Uterus (tissue), 4 donors: ENCODE data around the gene ZNF724. TPM values are rescaled to one million over a fixed set of nuclear protein-coding genes. Genes with fewer than 3 reads are reported as not detected.

Source experiments
- DNase-seq, 2 donors: peaks; one replicate each; pipeline ENCODE4 v3.0.0-alpha.2; 2019 to 2020
- H3K27ac ChIP-seq, 2 donors: fragments of 200-600 bp; sonication (generic); 1 replicate in 1 of 2; 2 replicates in 1 of 2; pipeline ENCODE4 v1.5.1; 2016 to 2018
- H3K27me3 ChIP-seq, 2 donors: fragments of 200-600 bp; sonication (generic); one replicate each; pipeline ENCODE4 v1.5.1; 2018 to 2019; ENCODE audit warnings: control low read depth in 1 of 2
- H3K36me3 ChIP-seq, 2 donors: fragments of 200-600 bp; sonication (generic); one replicate each; pipeline ENCODE4 v1.5.1; 2019; ENCODE audit warnings: control low read depth in 1 of 2
- H3K4me1 ChIP-seq, 2 donors: fragments of 200-600 bp; sonication (generic); one replicate each; pipeline ENCODE4 v1.5.1; 2018 to 2019; ENCODE audit warnings: control low read depth in 1 of 2
- H3K4me3 ChIP-seq, 2 donors: fragments of 200-600 bp; sonication (generic); 1 replicate in 1 of 2; 2 replicates in 1 of 2; pipeline ENCODE4 v1.5.1; 2018 to 2019; ENCODE audit warnings: mild to moderate bottlenecking in 1 of 2
- H3K9me3 ChIP-seq, 2 donors: fragments of 200-600 bp; sonication (generic); one replicate each; pipeline ENCODE4 v1.5.1; 2019; ENCODE audit warnings: control low read depth in 1 of 2
- CTCF ChIP-seq, 4 experiments: fragments of 200-600 bp in 2 of 4; fragments of 450-650 bp in 2 of 4; sonication (generic) in 2 of 4; IDR thresholded peaks; one replicate each; pipeline ENCODE4 v1.5.1; 2016 to 2019; ENCODE audit warnings: antibody characterized with exemption in 4 of 4, mild to moderate bottlenecking in 2 of 4, moderate library complexity in 1 of 4
- POLR2A ChIP-seq, 2 donors: fragments of 450-650 bp; IDR thresholded peaks; one replicate each; pipeline ENCODE4 v1.6.1; 2016; ENCODE audit warnings: antibody characterized with exemption in 2 of 2, mild to moderate bottlenecking in 1 of 2, moderate library complexity in 1 of 2
- intact Hi-C: fragments of 100-400 bp; cut with DNase I; formaldehyde crosslinking; loops from one replicate; pipeline ENCODE4 v1.15.1; 2023; ENCODE audit warnings: low total_unique reads
- small RNA-seq: library from RNA; depleted of rRNA; stranded (forward); fragments of <200 nt; gene quantifications from one replicate; pipeline ENCODE3, GENCODE V24; 2016
- total RNA-seq, 4 donors: library from RNA; depleted of rRNA in 3 of 4; stranded (reverse); fragments of >200 nt in 3 of 4; gene quantifications; one replicate each; pipeline versions ENCODE4 v1.1.0 to v1.2.4, GENCODE V29; 2014 to 2023
- donor health status: DM: yes; HTN: yes; CAD: no.

ZNF724 gene
- total RNA-seq, 4 donors from 2014 or later: 0.26 to 17.5 (median 1.5) TPM; not detected in 1

- intact Hi-C loops: no loop called here
- H3K9me3 ChIP-seq: peaks cover 0 to 30% of the 10 kb centered on the region in 2 donors
Measured at GRCh38 chr19:23222998-23223652, 27.1 kb downstream of the ZNF724 start.

GRCh38 chr19:23203841-23204344 lies 46.3 kb downstream of the ZNF724 start:
- H3K9me3 ChIP-seq: no peaks in the 10 kb centered on the region
- H3K27me3 ChIP-seq: no peaks in the 10 kb centered on the region
- TF ChIP-seq POLR2A (IDR thresholded peaks at IDR 0.05) (no peak), CTCF (IDR thresholded peaks at IDR 0.05) (no peak)
- no peaks in the 10 kb centered on the region for H3K4me1 ChIP-seq
- no peak overlapping the region for H3K27ac ChIP-seq
- H3K36me3 ChIP-seq: no peaks in the 10 kb centered on the region
- intact Hi-C loops: no loop called here
- H3K4me3 ChIP-seq: peak overlapping the region in 1 of 2 donors; percentile 16
- peak in 1 of 2 donors; percentile 31 for DNase-seq

More at GRCh38 chr19:23222998-23223652, 27.1 kb downstream of the ZNF724 start:
- no peak for TF ChIP-seq POLR2A (IDR thresholded peaks at IDR 0.05)
- no peak for TF ChIP-seq CTCF (IDR thresholded peaks at IDR 0.05)
- no peak overlapping the region for H3K27ac ChIP-seq
- H3K4me3 ChIP-seq: no peak overlapping the region
- H3K36me3 ChIP-seq: no peaks in the 10 kb centered on the region
- no peaks in the 10 kb centered on the region for H3K27me3 ChIP-seq
- no peaks in the 10 kb centered on the region for H3K4me1 ChIP-seq
- no peak for DNase-seq

GRCh38 chr19:23190341-23190740 lies 59.9 kb downstream of the ZNF724 start:
- Histone ChIP-seq H3K4me1 (no peaks in the 10 kb centered on the region), H3K27me3 (no peaks in the 10 kb centered on the region), H3K36me3 (no peaks in the 10 kb centered on the region), H3K9me3 (no peaks in the 10 kb centered on the region), H3K4me3 (no peak overlapping the region), H3K27ac (no peak overlapping the region)
- DNase-seq: no peak
- TF ChIP-seq POLR2A (IDR thresholded peaks at IDR 0.05) (no peak), CTCF (IDR thresholded peaks at IDR 0.05) (no peak)
- intact Hi-C loops: no loop called here

- Histone ChIP-seq H3K9me3 (no peaks in the 10 kb centered on the region), H3K36me3 (no peaks in the 10 kb centered on the region), H3K27ac (no peak overlapping the region), H3K4me3 (no peak overlapping the region), H3K27me3 (no peaks in the 10 kb centered on the region), H3K4me1 (no peaks in the 10 kb centered on the region)
- no peak for DNase-seq
- intact Hi-C loops: no loop called here
- TF ChIP-seq POLR2A (IDR thresholded peaks at IDR 0.05) (no peak), CTCF (IDR thresholded peaks at IDR 0.05) (no peak)
Measured at GRCh38 chr19:23183251-23183650, 66.9 kb downstream of the ZNF724 start.

Small RNA genes lying within 50 kb of the gene (small RNA-seq; reads per million reads assigned to genes)
- gene VN1R91P: not detected

Other genes starting within 250 kb of the ZNF724 start
- 1 to 10 TPM in 3 of 4 donors, under 1 TPM in 1; 0.76 to 6.4 (median 3.7) TPM for gene ZNF728, start 247.2 kb downstream of the ZNF724 start, total RNA-seq
- 10 to 100 TPM in 1 of 4 donors, 1 to 10 TPM in 1, not detected in 2; 3.9 to 15.6 TPM for gene ZNF730, start 133.4 kb downstream of the ZNF724 start, total RNA-seq
- gene ZNF91, start 145.1 kb upstream of the ZNF724 start, total RNA-seq: 100 to 1,000 TPM in 2 of 4 donors, 10 to 100 TPM in 2; 39.4 to 119 (median 76.6) TPM